CD4-positive, alpha-beta T cell treated with Interleukin-21 for 1 hour (primary cell): ENCODE measurements around the gene ESRP2.

ENCODE experiments used
- DNase-seq: peaks from one replicate; pipeline ENCODE4 v3.0.0-alpha.2; 2020

ESRP2 gene

GRCh38 chr16:68263559-68264127 is 27.7 kb upstream of the ESRP2 start:
- DNase-seq = no peak

GRCh38 chr16:68259007-68259825 is 23.3 kb upstream of the ESRP2 start:
- no peak for DNase-seq

- DNase-seq = no peak
Measured at GRCh38 chr16:68257906-68258800, 22.2 kb upstream of the ESRP2 start.

GRCh38 chr16:68257251-68257905 is 21.5 kb upstream of the ESRP2 start:
- no peak for DNase-seq

GRCh38 chr16:68255712-68256111 is 19.8 kb upstream of the ESRP2 start:
- DNase-seq = no peak

GRCh38 chr16:68253721-68254120 is 17.8 kb upstream of the ESRP2 start:
- no peak for DNase-seq

GRCh38 chr16:68252383-68252782 is 16.5 kb upstream of the ESRP2 start:
- DNase-seq = no peak

- no peak for DNase-seq
Measured at GRCh38 chr16:68251832-68252231, 15.9 kb upstream of the ESRP2 start.

- no peak for DNase-seq
Measured at GRCh38 chr16:68250951-68251350, 15.0 kb upstream of the ESRP2 start.

- DNase-seq = no peak
Measured at GRCh38 chr16:68249371-68249770, 13.4 kb upstream of the ESRP2 start.

GRCh38 chr16:68247932-68248331 is 12.0 kb upstream of the ESRP2 start:
- no peak for DNase-seq

GRCh38 chr16:68247400-68247799 is 11.5 kb upstream of the ESRP2 start:
- DNase-seq = no peak

GRCh38 chr16:68246666-68247065 is 10.7 kb upstream of the ESRP2 start:
- no peak for DNase-seq

- DNase-seq = no peak
Measured at GRCh38 chr16:68246121-68246520, 10.2 kb upstream of the ESRP2 start.

- peak; percentile 98 for DNase-seq
Measured at GRCh38 chr16:68244903-68245853, 9.3 kb upstream of the ESRP2 start, which contains the start of gene PLA2G15. Gene PLA2G15 (plus strand): TSS chr16:68245373. CDS start chr16:68245427, 54 bp downstream.

- DNase-seq = no peak
Measured at GRCh38 chr16:68244481-68244902, 8.6 kb upstream of the ESRP2 start.

GRCh38 chr16:68242926-68243858 is 7.3 kb upstream of the ESRP2 start:
- DNase-seq = no peak

GRCh38 chr16:68242085-68242484 is 6.2 kb upstream of the ESRP2 start:
- no peak for DNase-seq

GRCh38 chr16:68238029-68238345 is 2.1 kb upstream of the ESRP2 start:
- DNase-seq = no peak

GRCh38 chr16:68237243-68238028 is 1.5 kb upstream of the ESRP2 start:
- DNase-seq = peak; percentile 93
